ENCODE measurements around the gene ANAPC7.
"Not testable (repeated sequence)": the region's sequence is repeated elsewhere in the genome, so short reads cannot be mapped to it uniquely, and the experiment has no call there.

Gene ANAPC7

GRCh38 chr12:110403146-110403975 lies at the start of gene ANAPC7:
TSS of gene ANAPC7 (minus strand) at chr12:110403708. CDS start at chr12:110403627, 81 bp downstream.
- DNase-seq: peak; percentile 92

GRCh38 chr12:110451263-110451662 lies 47.8 kb upstream of the ANAPC7 start:
- DNase-seq: no peak

GRCh38 chr12:110449799-110450497 lies 46.4 kb upstream of the ANAPC7 start, which contains the start of gene ARPC3:
TSS of gene ARPC3 (minus strand) at chr12:110450337. CDS start at chr12:110450260, 77 bp downstream.
- DNase-seq: peak; percentile 94

DNA sequence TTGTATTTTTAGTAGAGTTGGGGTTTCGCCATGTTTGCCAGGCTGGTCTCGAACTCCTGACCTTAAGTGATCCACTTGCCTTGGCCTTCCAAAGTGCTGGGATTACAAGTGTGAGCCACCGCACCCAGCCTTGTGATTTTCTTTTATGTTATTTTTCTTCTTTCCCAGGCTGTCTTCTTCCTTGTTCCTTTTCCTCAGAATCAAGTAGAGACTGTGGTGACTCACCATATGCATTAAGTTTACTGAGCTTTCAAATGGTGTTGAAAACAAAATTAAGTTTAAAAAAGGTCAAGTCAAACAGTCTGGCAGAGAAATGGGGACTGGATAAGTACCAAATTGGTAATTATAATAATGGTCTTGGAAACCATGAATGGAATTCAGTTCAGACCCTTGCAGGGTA lies 40.9 kb upstream of the ANAPC7 start:
- no peak for DNase-seq

DNA sequence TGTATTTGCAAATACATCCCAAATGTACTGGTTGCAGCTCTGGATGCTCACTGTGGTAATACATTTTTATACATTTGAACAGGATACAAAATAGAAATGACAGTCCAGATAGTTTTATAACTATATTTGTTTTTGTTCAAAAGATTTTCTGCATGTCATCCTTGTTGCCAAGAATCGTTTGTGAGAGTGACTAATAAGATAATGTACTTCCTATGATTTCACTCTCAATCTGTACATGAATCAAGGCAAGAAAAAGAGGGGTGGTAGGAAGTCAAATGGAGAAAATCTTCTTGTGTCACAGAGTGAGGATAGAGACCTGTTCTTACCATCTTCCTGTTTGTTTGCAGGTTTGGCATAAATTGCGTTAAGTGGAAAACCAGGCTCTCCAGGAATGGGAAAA lies 32.7 kb upstream of the ANAPC7 start:
- no peak for DNase-seq

DNA sequence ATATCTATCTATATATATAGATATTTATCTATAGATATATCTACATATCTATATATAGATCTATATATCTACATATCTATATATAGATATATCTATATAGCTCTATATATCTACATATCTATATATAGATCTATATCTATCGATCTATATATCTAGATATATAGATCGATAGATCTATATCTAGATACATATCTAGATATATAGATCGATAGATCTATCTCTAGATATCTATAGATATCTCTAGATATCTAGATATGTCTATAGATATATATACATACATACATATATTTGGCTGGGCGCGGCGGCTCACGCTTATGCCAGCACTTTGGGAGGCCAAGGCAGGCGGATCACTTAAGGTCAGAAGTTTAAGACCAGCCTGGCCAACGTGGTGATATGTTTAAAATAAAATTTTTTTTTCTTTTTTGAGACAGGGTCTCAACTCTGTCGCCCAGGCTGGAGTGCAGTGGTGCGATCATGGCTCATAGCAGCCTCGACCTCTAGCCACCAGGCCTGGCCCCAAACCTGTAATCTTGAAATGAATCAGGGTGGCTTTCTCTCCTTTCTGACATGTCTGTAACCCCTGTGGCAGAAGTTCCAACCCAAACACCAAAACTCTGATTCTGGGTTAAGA lies 28.6 kb upstream of the ANAPC7 start:
- DNase-seq: no peak

DNA sequence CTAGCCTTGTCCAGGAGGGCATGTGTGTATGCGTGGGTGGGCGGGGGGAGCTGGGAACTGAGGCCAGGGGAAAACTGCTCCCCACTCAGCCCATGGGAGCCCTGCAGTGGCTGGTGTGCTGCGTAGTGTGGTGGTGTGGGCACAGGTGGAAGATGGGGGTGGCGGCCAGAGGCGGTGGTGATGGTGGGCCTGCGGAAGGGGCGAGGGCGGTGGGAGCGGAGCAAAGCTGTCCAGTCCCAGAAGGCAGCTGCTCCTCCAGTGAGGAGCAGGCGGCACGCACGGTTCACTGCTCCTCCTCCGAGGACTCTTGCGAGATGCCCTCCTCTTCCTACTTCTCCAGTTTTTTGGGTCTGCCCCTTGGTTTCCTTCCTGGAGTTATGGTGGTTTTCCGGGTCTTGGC lies 26.2 kb upstream of the ANAPC7 start:
- DNase-seq: not testable (repeated sequence)

- no peak for DNase-seq
Observed at GRCh38 chr12:110426406-110426805, 22.9 kb upstream of the ANAPC7 start.

GRCh38 chr12:110424237-110424636 lies 20.7 kb upstream of the ANAPC7 start:
- DNase-seq: peak; percentile 17

DNA sequence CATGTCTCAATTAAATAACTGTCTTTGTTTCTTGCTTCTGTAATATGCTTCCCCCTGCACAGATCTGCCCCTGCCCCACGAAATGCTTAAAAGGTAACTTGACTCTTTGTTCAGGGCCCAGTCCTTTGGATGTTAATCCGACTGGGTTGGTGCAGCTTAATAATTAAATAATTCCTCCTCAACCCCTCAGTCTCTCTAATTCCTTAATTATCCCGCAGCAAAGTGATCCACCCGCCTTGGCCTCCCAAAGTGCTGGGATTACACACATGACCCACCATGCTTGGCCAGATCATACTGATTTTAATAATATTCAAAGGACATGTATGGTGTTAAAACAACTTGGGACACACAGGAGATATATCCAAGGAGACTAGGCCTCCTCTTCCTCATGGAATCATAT lies 18.2 kb upstream of the ANAPC7 start:
- DNase-seq: no peak

GRCh38 chr12:110421159-110421661 lies 17.7 kb upstream of the ANAPC7 start:
- no peak for DNase-seq

- not testable (repeated sequence) for DNase-seq
Observed at GRCh38 chr12:110420644-110421043, 17.1 kb upstream of the ANAPC7 start.

DNA sequence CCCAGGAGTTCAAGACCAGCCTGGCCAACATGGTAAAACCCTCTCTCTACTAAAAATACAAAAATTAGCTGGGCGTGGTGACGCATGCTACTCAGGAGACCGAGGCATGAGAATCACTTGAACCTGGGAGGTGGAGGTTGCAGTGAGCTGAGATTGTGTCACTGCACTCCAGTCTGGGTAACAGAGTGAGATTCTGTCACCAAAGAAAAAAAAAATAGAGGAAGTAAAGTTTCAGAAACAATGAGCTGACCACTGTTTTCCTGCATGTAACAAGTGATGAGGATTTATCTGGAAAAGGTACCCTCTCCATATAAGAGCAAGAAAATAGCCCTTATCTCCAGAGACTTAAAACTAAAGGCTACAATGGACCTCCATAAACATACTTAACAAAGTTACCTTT lies 13.6 kb upstream of the ANAPC7 start:
- DNase-seq: not testable (repeated sequence)

- DNase-seq: not testable (repeated sequence)
Observed at GRCh38 chr12:110410086-110410485, 6.6 kb upstream of the ANAPC7 start.

- not testable (repeated sequence) for DNase-seq
Observed at GRCh38 chr12:110405126-110405662, 1.7 kb upstream of the ANAPC7 start.

GRCh38 chr12:110403976-110404682 lies 621 bp upstream of the ANAPC7 start:
- peak; percentile 71 for DNase-seq

DNA sequence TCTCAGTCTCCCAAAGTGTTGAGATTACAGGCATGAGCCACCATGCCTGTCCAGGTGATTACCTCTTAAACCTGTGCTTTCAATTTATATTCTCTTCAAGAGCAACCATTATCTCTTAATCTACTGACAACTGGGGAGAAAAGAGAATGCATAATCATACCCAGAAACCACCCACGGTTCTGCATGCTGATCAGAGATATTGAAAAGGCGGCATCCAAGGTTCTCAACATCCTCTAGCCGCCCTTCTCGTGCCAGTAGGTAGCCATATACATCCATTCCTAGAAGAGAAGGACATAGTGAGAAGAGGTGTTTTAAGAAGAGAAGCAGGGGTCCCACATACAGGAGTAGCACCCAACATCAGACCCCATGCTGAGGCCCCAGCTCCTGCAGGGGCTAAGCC lies 20.8 kb downstream of the ANAPC7 start:
- DNase-seq: no peak

GRCh38 chr12:110379631-110380030 lies 23.9 kb downstream of the ANAPC7 start:
- no peak for DNase-seq

- DNase-seq: no peak
Observed at GRCh38 chr12:110379197-110379596, 24.3 kb downstream of the ANAPC7 start.

DNA sequence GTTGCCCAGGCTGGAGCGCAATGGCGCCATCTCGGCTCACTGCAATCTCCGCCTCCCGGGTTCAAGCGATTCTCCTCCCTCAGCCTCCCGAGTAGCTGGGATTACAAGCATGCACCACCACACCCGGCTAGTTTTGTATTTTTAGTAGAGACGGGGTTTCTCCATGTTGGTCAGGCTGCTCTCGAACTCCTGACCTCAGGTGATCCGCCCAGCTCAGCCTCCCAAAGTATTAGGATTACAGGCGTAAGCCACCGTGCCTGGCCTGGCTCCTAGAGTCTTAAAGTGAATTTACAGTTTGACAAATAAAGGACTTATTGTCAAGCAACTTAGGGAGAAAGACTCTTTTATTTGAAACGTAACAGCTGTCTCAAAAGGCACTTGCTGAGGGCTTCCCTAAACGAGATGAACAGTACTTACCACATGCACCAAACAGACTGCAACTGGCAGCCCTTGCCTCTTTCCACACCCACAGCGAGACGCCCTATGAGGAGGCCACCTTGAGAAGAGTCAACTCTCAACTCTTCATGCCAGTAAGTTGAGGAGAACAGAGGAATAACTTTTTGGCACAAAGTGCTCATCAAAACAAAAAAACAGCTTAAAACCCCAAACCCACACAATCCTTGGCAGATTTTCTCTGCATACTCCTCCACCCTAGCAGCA lies 25.2 kb downstream of the ANAPC7 start:
- not testable (repeated sequence) for DNase-seq

- DNase-seq: no peak
Observed at GRCh38 chr12:110373962-110374611, 29.4 kb downstream of the ANAPC7 start.

Data from fibroblast of upper back skin (primary cell).